Measurements from ENCODE around the gene BLOC1S1. TPM values are rescaled to one million over a fixed set of nuclear protein-coding genes. Genes with fewer than 3 reads are reported as not detected.

Gene BLOC1S1
- total and polyA plus RNA-seq, 5 donors: 134 to 205 (median 141) TPM

GRCh38 chr12:55703288-55703687, 12.6 kb upstream of the BLOC1S1 start:
- intact Hi-C loops (cut with DNase I): no loop called here
- ATAC-seq (peak; percentile 23 to 24), DNase-seq (peak; percentile 54 to 69 (median 62))
- no peaks in the 10 kb centered on the region for H3K27me3 ChIP-seq (ENCODE audit: control insufficient read depth, insufficient read depth)
- WGBS: 54% methylated on average over 2 of the region's 2 CpGs
- H3K4me3 ChIP-seq (ENCODE audit: low read length): peak overlapping the region; percentile 81
- peak overlapping the region; percentile 95 for H3K27ac ChIP-seq (ENCODE audit: low read length)
- no peaks in the 10 kb centered on the region for H3K9me3 ChIP-seq (ENCODE audit: control insufficient read depth, low read length)
- H3K4me1 ChIP-seq (ENCODE audit: control insufficient read depth, insufficient read depth, low read length): peaks cover 10% of the 10 kb centered on the region

- peak overlapping the region; percentile 95 for H3K27ac ChIP-seq (ENCODE audit: low read length)
- peak; percentile 57 to 82 (median 78) for DNase-seq
- ATAC-seq: peak; percentile 1 to 9
- intact Hi-C loops (cut with DNase I): no loop called here
- H3K9me3 ChIP-seq (ENCODE audit: control insufficient read depth, low read length): no peaks in the 10 kb centered on the region
- WGBS: 40% methylated on average over 6 of the region's 6 CpGs
- H3K27me3 ChIP-seq (ENCODE audit: control insufficient read depth, insufficient read depth): no peaks in the 10 kb centered on the region
- peaks cover 10% of the 10 kb centered on the region for H3K4me1 ChIP-seq (ENCODE audit: control insufficient read depth, insufficient read depth, low read length)
- H3K4me3 ChIP-seq (ENCODE audit: low read length): peak overlapping the region; percentile 81
These were observed 11.7 kb upstream of the BLOC1S1 start for GRCh38 chr12:55703901-55704761.

DNA sequence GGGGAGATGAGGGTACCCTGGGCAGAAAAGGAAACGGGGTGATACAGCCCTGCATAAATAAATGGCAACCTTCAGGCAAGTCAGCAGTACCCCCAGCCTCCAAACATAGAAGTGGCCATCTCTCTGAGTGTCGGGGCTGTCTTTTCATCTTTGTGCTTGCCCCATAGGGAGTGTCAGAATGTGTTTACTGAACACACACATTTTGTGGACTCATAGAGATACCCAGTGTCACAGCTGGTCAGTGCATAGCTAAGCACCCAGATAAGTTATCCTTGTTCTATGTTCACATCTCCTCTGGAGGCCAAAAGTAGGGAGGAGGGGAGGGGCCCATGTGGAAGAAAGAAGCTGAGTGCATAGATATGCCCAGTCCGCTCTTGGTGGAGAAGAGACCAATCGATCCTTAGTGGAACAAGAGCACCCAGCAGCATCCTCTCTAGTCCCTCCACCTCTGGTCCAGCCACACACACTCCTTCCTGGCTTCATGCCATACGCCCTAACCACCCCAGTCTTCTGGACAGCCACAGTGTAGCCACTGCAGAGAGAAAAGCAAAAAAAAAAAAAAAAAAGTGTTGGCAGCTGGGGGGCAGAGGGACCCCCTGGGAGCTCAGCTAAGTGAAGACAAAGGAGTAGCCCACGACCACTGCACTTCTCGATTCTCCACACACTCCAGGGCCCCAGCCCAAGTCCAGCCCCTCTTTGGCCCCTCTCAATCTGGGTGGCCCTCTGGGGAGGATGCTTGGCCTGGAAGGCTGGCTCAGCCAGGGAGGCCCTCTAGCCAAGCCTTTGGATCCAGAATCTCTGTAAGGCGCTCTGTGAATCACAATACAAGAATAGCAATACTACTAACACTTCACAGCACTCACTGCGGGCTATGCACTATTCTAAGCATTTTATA, 10.8 kb upstream of the BLOC1S1 start:
- Histone ChIP-seq H3K9me3 (ENCODE audit: control insufficient read depth, low read length) (no peaks in the 10 kb centered on the region), H3K27ac (ENCODE audit: low read length) (peak overlapping the region; percentile 93), H3K4me3 (ENCODE audit: low read length) (peak overlapping the region; percentile 81), H3K4me1 (ENCODE audit: control insufficient read depth, insufficient read depth, low read length) (peaks cover 10% of the 10 kb centered on the region), H3K27me3 (ENCODE audit: control insufficient read depth, insufficient read depth) (no peaks in the 10 kb centered on the region)
- 35% methylated on average over 9 of the region's 9 CpGs for WGBS
- peak; percentile 61 to 85 (median 85) for DNase-seq
- intact Hi-C loops (cut with DNase I): no loop called here
- peak; percentile 7 to 19 for ATAC-seq

GRCh38 chr12:55705782-55706402, 10.0 kb upstream of the BLOC1S1 start:
- ATAC-seq (no peak), DNase-seq (peak in 2 of 3 donors; percentile 63 to 74)
- 25% methylated on average over 5 of the region's 5 CpGs for WGBS
- no peaks in the 10 kb centered on the region for H3K27me3 ChIP-seq (ENCODE audit: control insufficient read depth, insufficient read depth)
- intact Hi-C loops (cut with DNase I): no loop called here
- H3K4me3 ChIP-seq (ENCODE audit: low read length): peak overlapping the region; percentile 81
- peak overlapping the region; percentile 97 for H3K27ac ChIP-seq (ENCODE audit: low read length)
- peaks cover 10% of the 10 kb centered on the region for H3K4me1 ChIP-seq (ENCODE audit: control insufficient read depth, insufficient read depth, low read length)
- H3K9me3 ChIP-seq (ENCODE audit: control insufficient read depth, low read length): no peaks in the 10 kb centered on the region

DNA sequence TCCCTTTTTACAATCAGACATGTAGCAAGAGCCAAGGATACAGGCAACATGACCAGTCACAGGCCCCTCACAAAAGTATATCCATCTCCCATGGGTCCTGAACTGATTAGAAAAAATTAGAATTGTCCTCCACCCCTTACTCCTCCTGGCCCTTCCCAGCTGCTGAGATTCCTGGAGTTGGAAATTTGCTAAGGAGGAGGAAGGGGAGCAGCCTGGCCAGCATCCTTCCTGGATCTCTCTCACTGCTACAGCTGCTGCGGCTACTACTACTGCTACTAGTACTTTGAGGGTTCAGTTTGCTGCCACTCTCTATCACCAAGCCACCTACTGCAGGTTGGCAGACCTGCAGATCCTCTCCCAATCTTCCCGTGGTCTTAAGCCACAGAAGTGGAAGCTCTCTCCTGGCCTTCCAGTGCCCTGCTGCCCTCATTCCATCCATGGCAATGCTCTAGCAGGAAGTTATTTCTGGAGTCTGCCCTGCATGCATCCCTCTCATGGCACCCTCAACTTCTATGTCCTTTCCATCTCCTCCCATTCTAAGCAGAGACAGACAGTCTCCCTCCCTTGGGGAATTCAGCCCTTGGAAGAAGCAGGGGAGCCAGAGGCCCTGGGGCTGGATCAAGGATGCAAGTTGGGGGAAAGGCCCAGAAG, 9.2 kb upstream of the BLOC1S1 start:
- Histone ChIP-seq H3K4me3 (ENCODE audit: low read length) (peak overlapping the region; percentile 81), H3K27me3 (ENCODE audit: control insufficient read depth, insufficient read depth) (no peaks in the 10 kb centered on the region), H3K27ac (ENCODE audit: low read length) (peak overlapping the region; percentile 97), H3K4me1 (ENCODE audit: control insufficient read depth, insufficient read depth, low read length) (peaks cover 10% of the 10 kb centered on the region), H3K9me3 (ENCODE audit: control insufficient read depth, low read length) (no peaks in the 10 kb centered on the region)
- DNase-seq (peak in 2 of 3 donors; percentile 6 to 32), ATAC-seq (no peak)
- intact Hi-C loops (cut with DNase I): no loop called here
- WGBS: 36% methylated on average over 2 of the region's 2 CpGs

DNA sequence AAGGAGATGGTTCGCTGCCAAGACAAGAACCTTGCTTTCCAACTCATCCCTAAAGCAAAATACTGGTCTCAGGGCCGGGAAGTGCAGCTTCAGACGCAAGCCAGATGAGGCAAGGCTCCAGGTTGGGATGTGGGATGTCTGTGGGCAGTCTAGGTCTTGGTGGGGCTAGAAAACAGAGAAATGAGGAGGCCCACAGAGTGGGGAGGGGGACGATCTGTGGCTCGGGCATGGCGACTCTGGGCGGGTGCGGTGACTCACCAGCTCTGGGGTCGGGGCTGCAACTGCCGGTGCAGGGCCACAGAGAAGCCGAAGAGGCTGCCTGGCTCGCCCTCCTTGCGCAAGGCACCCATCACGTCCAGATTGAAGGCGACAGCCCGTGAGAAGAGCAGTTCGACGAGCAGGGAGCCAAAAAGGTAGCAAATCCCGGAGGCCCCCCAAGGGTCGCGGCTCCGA, 8.6 kb upstream of the BLOC1S1 start:
- DNase-seq (peak; percentile 48 to 76 (median 73)), ATAC-seq (peak in 1 of 2 donors; percentile 1)
- peaks cover 10% of the 10 kb centered on the region for H3K4me1 ChIP-seq (ENCODE audit: control insufficient read depth, insufficient read depth, low read length)
- no peaks in the 10 kb centered on the region for H3K9me3 ChIP-seq (ENCODE audit: control insufficient read depth, low read length)
- 7% methylated on average over 22 of the region's 22 CpGs for WGBS
- peak overlapping the region; percentile 97 for H3K27ac ChIP-seq (ENCODE audit: low read length)
- H3K4me3 ChIP-seq (ENCODE audit: low read length): peak overlapping the region; percentile 81
- no peaks in the 10 kb centered on the region for H3K27me3 ChIP-seq (ENCODE audit: control insufficient read depth, insufficient read depth)
- intact Hi-C loops (cut with DNase I): no loop called here

DNA sequence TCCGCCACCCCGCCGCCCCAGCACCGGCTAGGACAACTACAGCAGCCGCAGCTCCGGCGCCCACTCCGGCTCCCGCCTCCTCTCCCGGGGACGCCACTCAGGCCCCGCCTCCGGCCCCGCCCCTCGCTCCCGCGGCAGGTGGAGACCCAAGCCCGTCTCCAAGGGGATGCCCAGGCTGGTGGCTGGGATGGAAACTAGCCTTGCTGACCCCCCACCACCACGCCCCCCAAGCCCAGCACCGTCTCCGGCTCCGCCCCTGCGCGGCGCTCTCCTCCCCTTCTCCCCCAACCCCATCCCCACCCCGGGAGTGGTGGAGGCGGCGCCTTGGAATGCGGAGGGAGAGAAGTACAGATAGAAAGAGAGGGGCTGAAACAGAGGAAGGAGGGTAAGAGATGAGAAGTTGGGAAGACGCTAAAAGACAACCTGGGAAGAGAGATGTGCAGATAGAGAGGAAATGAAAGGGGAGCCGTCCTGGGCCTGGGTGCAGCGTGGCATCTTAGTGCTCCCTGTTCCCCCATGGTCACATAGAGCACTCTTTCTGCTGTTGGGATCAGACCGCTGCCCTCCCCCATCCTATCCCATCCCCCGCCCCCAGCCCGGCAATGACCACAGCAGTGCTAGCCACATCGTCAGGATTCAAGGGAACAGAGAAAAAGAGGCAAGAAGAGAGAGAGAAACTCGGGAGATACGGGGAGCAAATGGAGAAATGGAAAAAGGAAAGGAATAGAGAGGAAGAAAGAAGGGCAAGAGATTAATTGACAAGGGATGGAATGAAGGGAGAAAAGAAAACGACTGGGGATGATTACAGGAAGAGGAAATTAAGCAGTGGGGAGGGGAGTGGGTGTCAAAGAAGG, 7.8 kb upstream of the BLOC1S1 start, which contains the start of gene ITGA7:
TSS of gene ITGA7 (minus strand) at position 64 of the 854 bp plus-strand sequence. CDS start 222 bp downstream, outside the sequence.
- peak; percentile 58 to 69 for ATAC-seq
- H3K9me3 ChIP-seq (ENCODE audit: control insufficient read depth, low read length): no peaks in the 10 kb centered on the region
- peak within 1 kb of the TSS; percentile 81 for H3K4me3 ChIP-seq (ENCODE audit: low read length)
- DNase-seq: peak; percentile 81 to 94 (median 93)
- peaks cover 13% of the 10 kb centered on the region for H3K4me1 ChIP-seq (ENCODE audit: control insufficient read depth, insufficient read depth, low read length)
- WGBS: under 1% methylated on average over 39 of the region's 39 CpGs
- no peaks in the 10 kb centered on the region for H3K27me3 ChIP-seq (ENCODE audit: control insufficient read depth, insufficient read depth)
- H3K27ac ChIP-seq (ENCODE audit: low read length): peak within 1 kb of the TSS; percentile 97
- intact Hi-C loops (cut with DNase I): no loop called here

DNA sequence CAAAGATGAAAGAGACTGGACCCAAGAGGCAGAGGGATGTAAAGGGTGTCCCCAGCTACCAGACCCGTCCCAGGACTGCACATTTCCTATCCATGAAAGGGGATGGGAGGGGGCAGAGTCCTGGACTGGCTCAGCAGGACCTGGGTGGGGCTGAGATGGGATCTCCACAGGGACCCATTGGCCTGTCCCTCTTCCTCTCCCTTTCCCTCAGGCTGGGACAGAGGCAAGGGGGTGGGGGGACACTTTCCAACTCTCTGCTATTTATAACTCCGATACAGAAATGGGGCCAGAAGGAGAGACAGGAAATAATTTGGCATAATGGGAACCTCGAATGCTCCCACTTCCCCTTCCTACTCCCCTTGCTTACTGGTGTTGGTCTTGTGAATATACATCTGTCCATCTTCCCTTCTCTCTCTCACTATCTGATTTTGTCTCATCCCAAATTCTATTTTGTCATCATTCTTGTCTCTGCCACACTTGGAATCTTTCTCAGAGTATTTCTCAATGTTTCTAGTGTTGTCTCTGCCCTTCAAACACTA, 7.1 kb upstream of the BLOC1S1 start:
- Histone ChIP-seq H3K4me1 (ENCODE audit: control insufficient read depth, insufficient read depth, low read length) (peaks cover 8% of the 10 kb centered on the region), H3K27ac (ENCODE audit: low read length) (peak overlapping the region; percentile 92), H3K27me3 (ENCODE audit: control insufficient read depth, insufficient read depth) (no peaks in the 10 kb centered on the region), H3K9me3 (ENCODE audit: control insufficient read depth, low read length) (no peaks in the 10 kb centered on the region), H3K4me3 (ENCODE audit: low read length) (peak overlapping the region; percentile 81)
- intact Hi-C loops (cut with DNase I): no loop called here
- WGBS: under 1% methylated on average over 3 of the region's 3 CpGs
- peak; percentile 58 to 66 for ATAC-seq
- peak; percentile 60 to 81 (median 78) for DNase-seq

GRCh38 chr12:55711786-55712553, 3.9 kb upstream of the BLOC1S1 start:
- H3K27ac ChIP-seq (ENCODE audit: low read length): peak overlapping the region; percentile 99
- peaks cover 7% of the 10 kb centered on the region for H3K4me1 ChIP-seq (ENCODE audit: control insufficient read depth, insufficient read depth, low read length)
- peak overlapping the region; percentile 71 for H3K4me3 ChIP-seq (ENCODE audit: low read length)
- DNase-seq (peak; percentile 77 to 84 (median 83)), ATAC-seq (peak; percentile 43 to 66)
- 32% methylated on average over 4 of the region's 4 CpGs for WGBS
- H3K9me3 ChIP-seq (ENCODE audit: control insufficient read depth, low read length): no peaks in the 10 kb centered on the region
- intact Hi-C loops (cut with DNase I): no loop called here
- no peaks in the 10 kb centered on the region for H3K27me3 ChIP-seq (ENCODE audit: control insufficient read depth, insufficient read depth)
